Iris pigment epithelial cell (primary cell): ENCODE measurements around the gene ANKRD13A.
"Not testable (repeated sequence)": the region's sequence is repeated elsewhere in the genome, so short reads cannot be mapped to it uniquely, and the experiment has no call there.

Experiments
- DNase-seq: peaks from one replicate; pipeline ENCODE4 v3.0.0-alpha.2; 2011; ENCODE audit warnings: low read depth

The ANKRD13A gene

GRCh38 chr12:110048242-110049027 lies 49.2 kb downstream of the ANKRD13A start, which contains the start of gene C12orf76:
Gene C12orf76, minus strand, starts transcription at chr12:110048522. Its CDS starts 27 bp downstream, at chr12:110048495.
- DNase-seq: peak; percentile 97

DNA sequence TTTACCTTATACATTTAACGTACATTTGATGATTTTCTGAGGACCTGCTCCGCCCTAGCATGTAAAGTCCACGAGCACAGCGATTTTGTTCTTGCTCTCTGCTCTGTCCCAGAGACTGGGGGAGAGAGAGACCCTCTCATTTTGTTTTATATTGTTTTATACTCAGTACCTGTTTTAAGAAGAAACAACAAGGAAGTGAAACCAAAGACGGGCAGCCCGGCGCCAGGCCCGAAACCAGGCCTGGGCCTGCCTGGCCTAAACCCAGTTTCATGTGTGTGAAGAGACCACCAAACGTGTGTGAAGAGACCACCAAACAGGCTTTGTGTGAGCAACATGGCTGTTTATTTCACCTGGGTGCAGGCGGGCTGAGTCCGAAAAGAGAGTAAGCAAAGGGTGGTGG lies 49.8 kb downstream of the ANKRD13A start:
- DNase-seq: not testable (repeated sequence)

- DNase-seq: not testable (repeated sequence)
These were observed 50.4 kb downstream of the ANKRD13A start for GRCh38 chr12:110049666-110050065.

DNA sequence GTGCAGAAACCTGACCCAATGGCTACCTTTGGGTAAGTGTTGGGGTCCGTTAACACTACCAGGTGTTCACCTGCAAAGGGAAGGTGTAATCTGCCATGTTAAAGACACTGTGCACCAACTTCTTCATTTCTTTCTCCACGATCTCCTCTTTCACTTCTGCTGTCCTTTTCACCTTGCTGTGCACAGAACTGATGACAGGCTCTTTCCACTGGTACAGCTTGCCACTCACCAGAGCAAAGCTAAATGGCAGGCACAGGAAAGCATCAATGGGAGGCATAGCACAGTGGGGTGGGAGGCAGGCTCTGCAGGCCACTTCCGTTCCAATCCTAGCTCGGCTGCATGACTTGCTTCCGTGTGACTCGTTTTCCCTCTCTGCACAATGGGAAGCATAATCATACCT lies 51.7 kb downstream of the ANKRD13A start:
- DNase-seq: no peak

- DNase-seq: peak; percentile 96
These were observed 56.4 kb downstream of the ANKRD13A start for GRCh38 chr12:110055375-110056352.

GRCh38 chr12:110056643-110057042 lies 57.4 kb downstream of the ANKRD13A start:
- peak; percentile 17 for DNase-seq

GRCh38 chr12:110058875-110059615 lies 59.8 kb downstream of the ANKRD13A start:
- DNase-seq: no peak

- no peak for DNase-seq
These were observed 60.4 kb downstream of the ANKRD13A start for GRCh38 chr12:110059651-110060000.

GRCh38 chr12:110062241-110062640 lies 63.0 kb downstream of the ANKRD13A start:
- DNase-seq: no peak

DNA sequence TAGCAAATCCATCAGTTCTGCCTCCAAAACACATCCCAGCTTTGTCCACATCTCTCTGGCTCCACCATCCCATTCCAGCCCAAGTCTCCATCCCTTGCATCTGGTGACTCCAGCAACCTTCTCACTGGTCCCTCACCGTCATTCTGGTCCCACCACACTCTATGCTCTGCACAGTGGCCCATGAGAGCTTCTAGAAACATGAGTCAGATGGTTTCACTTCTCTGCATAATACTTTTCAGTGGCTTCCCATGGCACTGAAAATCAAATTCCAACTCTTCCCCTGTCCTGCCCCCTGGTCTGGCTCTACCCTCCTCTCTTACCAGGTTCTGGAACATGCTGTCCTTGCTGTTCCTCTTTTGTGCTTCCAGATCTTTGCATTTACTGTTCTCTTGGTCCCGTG lies 66.3 kb downstream of the ANKRD13A start:
- no peak for DNase-seq

DNA sequence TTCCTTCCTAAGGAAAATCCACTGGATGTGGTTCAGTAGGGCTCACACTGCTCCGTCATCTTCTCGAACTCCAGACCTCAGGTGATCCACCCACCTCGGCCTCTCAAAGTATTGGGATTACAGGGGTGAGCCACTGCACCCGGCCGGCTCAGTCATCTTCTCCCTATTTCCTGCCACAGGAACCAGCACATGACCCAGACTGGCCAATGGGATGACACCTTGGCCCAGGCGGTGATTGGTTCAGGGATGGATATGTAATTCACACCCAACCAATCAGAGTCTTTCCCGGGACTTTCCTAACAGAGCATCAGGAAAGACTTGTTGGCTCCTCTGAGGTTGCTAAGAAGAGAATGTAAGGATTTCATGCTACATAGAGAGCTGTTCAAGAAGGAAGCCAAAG lies 68.3 kb downstream of the ANKRD13A start:
- no peak for DNase-seq

GRCh38 chr12:110068115-110068514 lies 68.9 kb downstream of the ANKRD13A start:
- DNase-seq: not testable (repeated sequence)

GRCh38 chr12:110068654-110069053 lies 69.4 kb downstream of the ANKRD13A start:
- no peak for DNase-seq

- no peak for DNase-seq
These were observed 72.3 kb downstream of the ANKRD13A start for GRCh38 chr12:110071504-110071903.

DNA sequence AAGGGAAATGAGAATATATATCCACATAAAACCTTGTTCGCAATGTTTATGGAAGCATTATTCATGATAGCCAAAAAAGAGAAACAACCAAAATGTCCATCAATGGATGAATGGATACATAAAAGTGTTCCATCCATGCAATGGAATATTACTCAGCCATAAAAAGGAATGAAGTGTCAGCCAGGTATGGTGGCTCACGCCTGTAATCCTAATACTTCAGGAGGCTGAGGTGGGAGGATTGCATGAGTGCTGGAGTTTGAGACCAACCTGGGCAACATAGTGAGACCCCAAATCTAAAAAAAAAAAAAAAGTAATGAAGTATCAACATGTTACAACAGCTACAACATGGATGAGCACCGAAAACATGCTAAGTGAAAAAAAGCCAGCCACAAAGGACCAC lies 72.7 kb downstream of the ANKRD13A start:
- no peak for DNase-seq

DNA sequence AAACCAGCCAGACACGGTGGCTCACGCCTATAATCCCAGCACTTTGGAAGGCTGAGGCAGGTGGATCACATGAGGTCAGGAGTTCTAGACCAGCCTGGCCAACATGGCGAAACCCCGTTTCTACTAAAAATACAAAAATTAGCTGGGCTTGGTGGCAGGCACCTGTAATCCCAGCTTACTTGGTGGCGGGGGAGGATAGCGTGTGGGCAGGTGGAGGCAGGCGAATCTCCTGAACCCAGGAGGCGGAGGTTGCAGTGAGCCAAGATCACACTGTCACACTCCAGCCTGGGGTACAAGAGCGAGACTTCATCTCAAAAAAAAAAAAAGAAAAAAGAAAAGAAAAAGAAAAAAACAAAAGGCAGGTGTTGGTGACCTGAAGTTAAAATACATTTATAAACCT lies 73.4 kb downstream of the ANKRD13A start:
- DNase-seq: not testable (repeated sequence)

- peak; percentile 12 for DNase-seq
These were observed 74.0 kb downstream of the ANKRD13A start for GRCh38 chr12:110073049-110073831.

DNA sequence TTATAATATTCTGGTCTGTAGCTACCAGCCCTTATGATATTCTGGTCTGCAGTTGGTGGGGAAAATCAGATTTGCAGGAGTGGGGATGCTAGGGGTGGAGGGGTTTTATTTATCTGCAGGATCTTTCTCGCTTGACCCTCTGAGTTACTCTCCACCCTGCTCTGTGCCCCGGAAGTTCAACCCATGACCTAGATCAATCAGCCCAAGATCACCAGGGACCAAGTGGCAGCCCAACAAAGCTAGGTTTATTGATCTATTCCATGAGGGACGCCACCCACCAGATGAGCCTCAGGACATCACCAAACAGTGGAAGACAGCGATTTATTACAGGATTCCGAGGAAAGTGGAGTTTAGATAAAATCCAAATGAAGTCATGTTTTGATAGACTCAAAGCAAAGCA lies 74.9 kb downstream of the ANKRD13A start:
- no peak for DNase-seq

GRCh38 chr12:110075880-110076279 lies 76.7 kb downstream of the ANKRD13A start:
- no peak for DNase-seq

DNA sequence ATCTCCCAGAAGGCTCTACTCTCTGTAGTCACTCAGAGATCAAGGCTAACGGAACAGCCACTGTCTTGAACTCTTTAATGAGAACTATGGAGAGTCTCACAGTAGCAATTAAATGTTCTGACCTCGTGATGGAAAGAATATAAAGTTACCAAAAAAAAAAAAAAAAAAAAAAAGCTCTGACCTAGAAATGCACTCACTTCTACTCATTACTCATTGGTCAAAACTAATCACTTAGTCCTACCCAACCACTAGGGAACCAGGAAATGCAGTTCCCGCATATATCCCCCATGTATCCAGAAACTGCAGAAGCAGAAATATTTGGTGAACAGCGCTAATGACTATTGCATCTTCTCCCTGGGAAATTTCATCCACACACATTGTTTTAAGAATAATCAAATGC lies 78.6 kb downstream of the ANKRD13A start:
- DNase-seq: peak; percentile 17
